GM12872 (cell line): ENCODE measurements around the gene CLDN8.

Experiments
- TF ChIP-seq, protein P1 (sequence below): IDR thresholded peaks from 3 replicates; pipeline ENCODE4 v1.5.1; 2011; ENCODE audit warnings: low read depth, mild to moderate bottlenecking, low read length, moderate library complexity; ENCODE audit not compliant: insufficient read depth

Gene CLDN8

DNA sequence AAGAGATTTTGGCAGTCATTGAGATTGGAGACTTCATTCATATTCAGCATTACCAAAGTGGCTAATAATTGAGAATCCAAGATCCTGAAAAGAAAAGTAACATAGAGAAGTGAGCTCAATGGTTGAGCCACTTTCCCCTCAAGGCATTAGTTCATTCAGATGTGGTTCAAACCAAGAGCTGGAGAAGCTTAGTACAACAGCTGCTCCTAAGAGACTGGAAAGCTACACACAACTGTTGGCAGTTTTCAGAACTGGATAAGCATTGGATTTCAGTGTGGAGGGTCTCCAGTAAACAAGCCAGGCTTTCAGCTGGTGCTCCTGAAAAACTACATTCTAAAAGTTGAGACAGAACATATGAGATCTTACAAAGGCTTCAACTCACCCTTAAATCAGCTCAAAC, 29.2 kb upstream of the CLDN8 start:
- TF ChIP-seq, protein P1, sequence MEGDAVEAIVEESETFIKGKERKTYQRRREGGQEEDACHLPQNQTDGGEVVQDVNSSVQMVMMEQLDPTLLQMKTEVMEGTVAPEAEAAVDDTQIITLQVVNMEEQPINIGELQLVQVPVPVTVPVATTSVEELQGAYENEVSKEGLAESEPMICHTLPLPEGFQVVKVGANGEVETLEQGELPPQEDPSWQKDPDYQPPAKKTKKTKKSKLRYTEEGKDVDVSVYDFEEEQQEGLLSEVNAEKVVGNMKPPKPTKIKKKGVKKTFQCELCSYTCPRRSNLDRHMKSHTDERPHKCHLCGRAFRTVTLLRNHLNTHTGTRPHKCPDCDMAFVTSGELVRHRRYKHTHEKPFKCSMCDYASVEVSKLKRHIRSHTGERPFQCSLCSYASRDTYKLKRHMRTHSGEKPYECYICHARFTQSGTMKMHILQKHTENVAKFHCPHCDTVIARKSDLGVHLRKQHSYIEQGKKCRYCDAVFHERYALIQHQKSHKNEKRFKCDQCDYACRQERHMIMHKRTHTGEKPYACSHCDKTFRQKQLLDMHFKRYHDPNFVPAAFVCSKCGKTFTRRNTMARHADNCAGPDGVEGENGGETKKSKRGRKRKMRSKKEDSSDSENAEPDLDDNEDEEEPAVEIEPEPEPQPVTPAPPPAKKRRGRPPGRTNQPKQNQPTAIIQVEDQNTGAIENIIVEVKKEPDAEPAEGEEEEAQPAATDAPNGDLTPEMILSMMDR: no peak

DNA sequence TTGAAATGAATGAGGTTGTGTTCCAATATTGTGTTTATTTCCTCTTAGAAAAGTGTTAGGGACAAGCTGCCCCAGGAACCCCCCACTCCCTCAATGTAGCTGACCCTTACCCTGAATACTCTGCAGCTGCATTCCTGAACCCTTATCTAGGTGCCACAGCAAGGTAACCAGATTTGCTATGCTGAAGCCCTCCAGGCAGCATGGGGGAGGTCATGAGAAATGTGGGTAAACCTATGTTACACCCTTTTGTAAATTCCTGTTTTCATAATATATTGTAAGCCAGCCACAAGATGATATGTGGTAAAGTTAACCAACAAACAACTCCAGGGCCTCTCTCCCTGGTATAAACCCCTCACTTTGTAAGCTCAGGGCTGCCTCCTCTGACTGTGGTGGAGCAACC, 27.8 kb upstream of the CLDN8 start:
- TF ChIP-seq, protein P1: no peak

DNA sequence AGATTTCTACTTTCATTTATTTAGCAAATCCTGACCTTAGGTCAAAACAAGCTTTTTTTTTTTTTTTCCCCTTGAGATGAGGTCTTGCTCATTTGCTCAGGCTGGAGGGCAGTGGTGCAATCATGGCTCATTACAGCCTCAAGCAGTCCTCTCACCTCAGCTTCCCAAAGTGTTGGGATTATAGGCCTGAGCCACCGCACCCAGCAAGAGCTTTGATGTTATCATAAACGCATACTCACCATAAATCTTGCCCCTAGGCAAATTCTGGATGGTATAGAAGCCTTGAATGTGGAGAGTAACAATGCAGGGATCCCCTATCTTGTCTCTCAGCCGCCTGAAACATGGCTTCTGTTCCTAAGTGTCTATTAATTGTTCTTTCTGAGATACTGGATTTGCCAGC, 24.8 kb upstream of the CLDN8 start:
- TF ChIP-seq, protein P1: no peak

DNA sequence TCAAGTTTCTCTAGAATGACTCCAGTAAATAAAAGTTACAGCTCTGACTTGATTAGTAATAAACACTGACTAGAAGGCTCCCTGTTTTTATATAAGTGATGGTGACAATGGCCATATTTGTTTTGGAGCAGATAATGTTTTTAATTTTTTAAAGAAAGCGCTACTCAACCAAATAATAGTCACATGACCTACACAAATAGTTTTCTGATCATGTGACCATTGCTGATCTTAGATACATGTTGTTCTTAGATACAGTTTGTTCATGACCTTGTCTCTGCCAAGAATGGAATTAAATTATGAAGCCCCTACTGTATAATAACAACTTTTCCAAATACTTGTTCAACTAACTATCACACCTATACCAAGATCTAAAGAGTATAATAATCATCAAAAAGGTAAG, 22.3 kb upstream of the CLDN8 start:
- TF ChIP-seq, protein P1: no peak

DNA sequence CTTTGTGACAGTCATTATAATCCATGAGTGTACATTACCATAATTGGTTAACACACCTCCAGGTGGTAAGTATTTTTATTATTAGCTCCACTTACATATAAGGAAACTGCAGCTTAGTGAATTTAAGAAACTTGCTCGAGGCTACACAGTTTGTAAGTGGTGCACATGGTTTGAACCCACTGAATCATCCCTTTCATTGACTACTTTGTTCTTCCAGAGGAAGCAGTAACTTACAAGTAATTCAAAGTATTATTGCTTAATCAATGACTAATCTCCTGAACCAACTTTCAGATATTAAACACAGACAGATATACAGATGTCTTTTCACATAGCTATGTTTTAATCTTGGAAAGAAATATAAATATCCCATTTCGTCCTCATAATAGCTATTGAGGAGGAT, 18.7 kb upstream of the CLDN8 start:
- TF ChIP-seq, protein P1: no peak

DNA sequence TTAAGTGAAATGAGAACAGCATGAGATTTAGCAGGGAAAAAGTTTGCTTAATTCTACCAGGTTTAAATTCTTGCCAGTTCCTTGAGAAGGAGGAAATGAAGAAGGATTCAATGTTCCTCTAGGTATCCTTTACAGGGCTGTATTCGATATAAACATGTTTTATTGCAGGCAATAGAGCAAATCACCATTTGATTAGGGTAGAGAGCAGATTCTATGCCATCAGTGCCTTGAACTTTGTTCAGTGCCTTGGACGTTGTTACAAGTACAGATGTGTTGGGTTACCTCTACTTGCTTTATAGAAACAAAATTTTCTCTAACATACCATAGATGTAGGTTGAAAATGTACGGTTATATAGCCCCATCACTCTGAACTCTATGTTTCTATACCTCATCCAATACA, 18.2 kb upstream of the CLDN8 start:
- TF ChIP-seq, protein P1: no peak

DNA sequence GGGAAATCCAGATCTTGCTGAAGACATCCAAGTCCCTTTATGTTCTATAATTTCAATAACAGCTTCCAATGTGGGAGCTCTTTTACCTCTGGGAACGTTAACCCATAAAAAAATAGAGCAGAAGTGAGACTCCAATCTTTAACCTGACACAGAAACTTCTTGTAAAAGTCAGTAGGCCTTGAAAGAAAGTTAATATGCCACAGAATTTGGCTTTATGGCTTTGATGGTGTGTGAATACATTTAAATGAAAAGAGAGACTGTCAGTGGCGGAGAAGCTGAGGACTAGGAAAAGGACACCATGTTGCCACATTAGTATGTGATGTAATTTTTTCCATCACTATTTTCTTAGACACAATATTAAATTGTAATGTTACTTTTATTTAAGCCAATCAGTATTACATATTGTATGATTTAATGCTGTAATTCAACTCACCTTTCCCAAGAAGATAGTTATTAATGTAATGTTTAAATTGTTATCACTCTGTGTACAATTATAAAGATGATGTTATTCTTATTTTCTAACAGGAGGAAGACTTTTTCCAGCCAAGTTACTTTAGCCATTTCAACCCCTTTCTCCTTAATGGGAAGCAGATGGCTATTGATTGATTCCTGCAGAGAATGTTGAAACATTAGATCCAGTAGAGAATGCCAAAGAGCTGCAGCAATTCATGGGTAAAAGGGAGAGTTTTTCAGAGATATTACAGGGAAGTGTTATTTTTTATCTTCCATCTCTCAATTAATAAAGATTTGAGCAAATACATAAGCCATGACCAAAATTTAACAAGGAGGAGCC, 17.5 kb upstream of the CLDN8 start:
- TF ChIP-seq, protein P1: no peak
